Myocyte (in vitro differentiated cells): ENCODE data around the gene CCDC192. TPM values are rescaled to one million over a fixed set of nuclear protein-coding genes. Genes with fewer than 3 reads are reported as not detected.
"Not testable (repeated sequence)": the region's sequence is repeated elsewhere in the genome, so short reads cannot be mapped to it uniquely, and the experiment has no call there.

Experiments used
- DNase-seq: peaks from one replicate; pipeline ENCODE4 v3.0.0-alpha.2; 2012; ENCODE audit warnings: low read depth
- total RNA-seq: library from RNA; depleted of rRNA; stranded (reverse); fragments of >200 nt; gene quantifications from 2 replicates; pipeline ENCODE4 v1.2.3, GENCODE V29; 2014

The CCDC192 gene
- total RNA-seq, 1 donor from 2014 or later, result not detected

- no peak for DNase-seq
These were observed 5.1 kb upstream of the CCDC192 start for GRCh38 chr5:127697894-127698600.

- no peak for DNase-seq
These were observed 3.8 kb upstream of the CCDC192 start for GRCh38 chr5:127699416-127699815.

GRCh38 chr5:127700237-127700766, 2.9 kb upstream of the CCDC192 start:
- DNase-seq, result no peak

- DNase-seq, result no peak
These were observed 757 bp upstream of the CCDC192 start for GRCh38 chr5:127702434-127702833.

GRCh38 chr5:127705120-127705892, 2.1 kb downstream of the CCDC192 start:
- peak; percentile 72 for DNase-seq

GRCh38 chr5:127706691-127707090, 3.5 kb downstream of the CCDC192 start:
- DNase-seq, result no peak

- DNase-seq, result no peak
These were observed 4.0 kb downstream of the CCDC192 start for GRCh38 chr5:127707209-127707608.

- not testable (repeated sequence) for DNase-seq
These were observed 9.9 kb downstream of the CCDC192 start for GRCh38 chr5:127713083-127713482.

- no peak for DNase-seq
These were observed 15.0 kb downstream of the CCDC192 start for GRCh38 chr5:127718181-127718580.

- peak; percentile 30 for DNase-seq
These were observed 20.4 kb downstream of the CCDC192 start for GRCh38 chr5:127723571-127723970.

GRCh38 chr5:127725673-127726072, 22.5 kb downstream of the CCDC192 start:
- DNase-seq, result no peak

GRCh38 chr5:127732963-127733362, 29.8 kb downstream of the CCDC192 start:
- no peak for DNase-seq

GRCh38 chr5:127739348-127739747, 36.2 kb downstream of the CCDC192 start:
- DNase-seq, result not testable (repeated sequence)

GRCh38 chr5:127739807-127740384, 36.7 kb downstream of the CCDC192 start:
- no peak for DNase-seq

GRCh38 chr5:127741412-127741811, 38.2 kb downstream of the CCDC192 start:
- DNase-seq, result no peak

- no peak for DNase-seq
These were observed 41.0 kb downstream of the CCDC192 start for GRCh38 chr5:127744241-127744640.

- DNase-seq, result no peak
These were observed 43.6 kb downstream of the CCDC192 start for GRCh38 chr5:127746756-127747155.

- not testable (repeated sequence) for DNase-seq
These were observed 49.5 kb downstream of the CCDC192 start for GRCh38 chr5:127752503-127753265.

GRCh38 chr5:127754259-127754658, 51.1 kb downstream of the CCDC192 start:
- no peak for DNase-seq

- DNase-seq, result no peak
These were observed 51.5 kb downstream of the CCDC192 start for GRCh38 chr5:127754706-127755105.

- peak; percentile 84 for DNase-seq
These were observed 54.4 kb downstream of the CCDC192 start for GRCh38 chr5:127757576-127757975.
